UCSD-AML1 (cell line): Measurements from ENCODE around the gene IL17D.
"Not testable (repeated sequence)": the region's sequence is repeated elsewhere in the genome, so short reads cannot be mapped to it uniquely, and the experiment has no call there.

Experiments
- DNase-seq: peaks from one replicate; lab custom pipeline; 2025; ENCODE audit not compliant: unreplicated experiment; lab: John Stamatoyannopoulos, UW

The IL17D gene

DNA sequence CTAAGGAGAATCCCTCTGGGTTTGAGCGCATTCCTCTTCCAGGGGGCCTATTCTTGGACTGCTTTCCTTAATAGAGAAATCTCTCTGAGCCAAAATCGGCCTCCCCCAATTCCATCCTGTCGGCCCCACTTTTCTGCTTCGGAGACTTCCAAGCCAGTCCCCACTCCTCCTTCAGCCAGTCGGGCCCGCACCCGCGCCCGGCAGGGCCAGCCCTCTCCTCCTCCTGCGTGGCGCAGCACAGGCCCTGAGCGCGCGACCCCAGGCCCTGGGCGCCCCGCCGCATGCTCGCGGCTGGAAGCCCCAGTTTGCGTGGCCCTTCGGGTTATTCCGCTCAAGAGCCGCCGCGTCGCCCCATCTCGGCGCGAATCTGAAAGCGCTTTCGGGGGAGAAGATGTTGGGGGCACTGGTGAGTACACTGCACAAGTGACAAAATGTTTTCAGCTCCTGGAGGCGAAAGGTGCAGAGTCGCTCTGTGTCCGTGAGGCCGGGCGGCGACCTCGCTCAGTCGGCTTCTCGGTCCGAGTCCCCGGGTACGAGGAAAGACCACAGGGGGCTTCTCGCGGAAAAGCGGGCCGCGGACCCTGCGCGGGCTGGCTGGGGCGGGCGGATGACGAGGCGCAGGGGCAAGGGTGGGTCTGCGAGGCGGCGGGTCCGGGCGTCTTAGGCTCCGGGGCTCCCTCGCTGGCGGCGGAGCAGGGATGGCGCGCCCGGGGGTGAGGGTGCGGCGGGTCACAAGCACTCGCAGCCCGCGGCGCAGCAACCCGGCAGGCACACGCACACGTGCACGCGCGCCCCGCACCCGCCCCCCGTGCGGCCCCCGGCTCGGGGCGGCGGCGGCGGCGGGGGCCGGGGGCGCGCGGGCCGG is at the start of gene IL17D:
TSS of gene IL17D (plus strand) at position 785 of the 865 bp plus-strand sequence. CDS start 303 bp downstream, outside the sequence.
- DNase-seq, result peak; percentile 62

GRCh38 chr13:20654156-20654555 is 49.3 kb upstream of the IL17D start:
- DNase-seq, result no peak

DNA sequence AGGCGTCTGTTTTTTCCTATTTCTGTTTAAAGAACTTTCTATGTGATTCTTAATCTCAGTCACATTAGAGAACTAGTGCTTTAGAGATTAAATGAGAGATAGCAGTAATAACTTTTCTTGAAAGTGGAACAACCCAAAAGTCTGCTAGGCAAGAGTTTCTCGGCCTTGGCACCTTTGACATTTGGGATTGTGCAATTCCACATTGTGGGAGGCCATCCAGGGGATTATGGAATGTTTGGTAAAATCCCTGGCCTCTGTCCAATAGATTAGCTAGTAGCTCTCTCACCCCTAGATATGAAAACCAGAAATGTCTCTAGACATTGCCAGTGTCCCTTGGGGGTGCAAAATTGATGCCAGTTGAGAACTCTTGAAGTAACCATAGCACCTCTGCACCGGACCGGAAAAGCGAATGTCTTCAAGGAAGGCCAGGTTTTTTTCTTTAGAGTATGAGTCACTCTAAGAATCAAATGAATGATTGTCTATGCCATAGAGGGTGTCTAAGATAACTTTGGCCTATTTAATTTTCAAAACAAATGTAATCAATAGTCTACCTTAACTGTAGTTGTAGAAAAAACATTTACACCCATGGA is 45.0 kb upstream of the IL17D start:
- no peak for DNase-seq

- DNase-seq, result no peak
Measured at GRCh38 chr13:20664351-20664750, 39.1 kb upstream of the IL17D start.

- DNase-seq, result no peak
Measured at GRCh38 chr13:20666948-20667347, 36.6 kb upstream of the IL17D start.

DNA sequence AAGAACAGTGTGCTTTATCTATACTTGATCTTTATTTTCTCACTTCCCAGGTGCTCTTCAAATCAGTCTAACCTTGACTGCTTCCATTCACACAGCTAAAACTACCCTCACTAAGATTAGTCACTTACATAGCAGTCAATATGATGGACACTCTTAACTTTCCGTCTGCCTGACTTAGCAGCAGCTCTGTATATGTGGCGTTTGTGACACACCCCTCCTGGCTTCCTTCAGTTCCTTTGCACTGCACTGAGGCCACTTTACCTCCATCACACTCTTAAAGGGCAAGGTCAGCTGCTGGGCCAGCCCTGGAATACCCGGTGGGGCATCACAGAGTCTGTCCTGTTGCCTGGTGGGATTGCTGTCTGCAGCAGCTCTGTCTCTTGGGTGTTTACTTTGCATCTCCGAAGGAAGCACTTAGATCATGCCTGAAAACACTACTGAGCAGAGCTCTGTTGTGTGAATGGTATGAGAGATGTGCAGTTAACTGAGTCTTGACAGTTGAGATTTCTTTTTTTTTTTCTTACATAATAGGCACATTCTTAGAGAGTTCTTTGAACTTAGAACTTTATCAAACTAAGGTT is 35.6 kb upstream of the IL17D start:
- DNase-seq, result peak; percentile 43

- DNase-seq, result peak; percentile 21
Measured at GRCh38 chr13:20669162-20669561, 34.3 kb upstream of the IL17D start.

DNA sequence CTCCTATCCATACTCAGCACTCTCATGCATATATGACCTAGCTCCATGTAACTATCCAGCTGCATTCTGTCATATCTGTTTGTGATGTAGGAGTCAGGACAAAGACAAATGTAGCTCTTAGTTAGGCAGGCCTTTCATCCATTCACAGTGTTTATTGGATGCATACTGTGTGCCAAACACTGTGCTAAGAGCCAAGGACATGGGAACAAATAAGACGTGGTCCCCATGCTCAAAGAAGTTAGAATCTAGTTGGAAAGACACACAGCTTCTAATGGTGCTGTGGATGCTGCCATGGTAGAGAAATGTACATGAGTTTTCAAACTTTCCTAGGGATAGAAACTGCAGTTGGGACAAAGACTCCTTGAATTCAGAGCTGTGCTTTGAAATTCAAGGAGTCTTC is 31.7 kb upstream of the IL17D start:
- DNase-seq, result no peak

DNA sequence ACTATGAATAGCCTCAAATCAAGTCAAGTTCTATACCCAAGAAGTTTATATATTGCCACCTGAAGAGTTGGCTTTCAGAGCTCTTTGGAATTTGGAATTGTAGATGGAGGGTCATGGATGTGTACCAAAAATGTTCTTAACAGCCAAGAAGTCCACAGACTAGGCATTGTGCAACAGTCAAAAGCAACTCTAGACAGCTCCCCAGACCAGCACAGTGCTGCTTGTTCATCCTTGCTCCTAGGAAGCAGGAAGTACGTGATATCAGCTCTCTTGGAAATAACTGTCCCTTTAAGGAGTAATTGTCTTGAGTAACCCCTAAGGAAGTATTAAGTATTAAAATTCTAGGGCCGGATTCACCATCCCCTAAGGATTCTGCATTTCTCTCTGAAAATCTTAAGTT is 30.7 kb upstream of the IL17D start:
- no peak for DNase-seq

GRCh38 chr13:20673715-20674114 is 29.8 kb upstream of the IL17D start:
- DNase-seq, result no peak

DNA sequence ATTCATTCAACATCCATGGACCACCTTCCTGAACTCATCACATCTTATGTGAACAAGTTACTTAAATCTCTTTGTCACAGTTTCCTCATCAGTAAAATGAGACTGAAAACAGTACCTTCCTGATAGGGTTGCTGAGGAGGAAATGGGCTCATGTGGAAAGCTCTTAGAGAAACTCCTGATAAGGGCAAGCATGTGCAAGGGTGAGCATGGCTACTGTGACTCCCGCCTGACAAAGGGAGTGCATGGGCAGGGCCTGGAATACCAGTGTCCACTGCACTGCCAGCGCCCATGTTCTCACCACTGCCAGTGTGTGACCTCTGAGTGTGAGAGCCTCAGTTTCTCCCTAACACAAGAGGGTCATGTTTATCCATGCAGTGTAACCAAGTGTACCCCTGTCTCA is 27.3 kb upstream of the IL17D start:
- DNase-seq, result no peak

- DNase-seq, result not testable (repeated sequence)
Measured at GRCh38 chr13:20678606-20679005, 24.9 kb upstream of the IL17D start.

DNA sequence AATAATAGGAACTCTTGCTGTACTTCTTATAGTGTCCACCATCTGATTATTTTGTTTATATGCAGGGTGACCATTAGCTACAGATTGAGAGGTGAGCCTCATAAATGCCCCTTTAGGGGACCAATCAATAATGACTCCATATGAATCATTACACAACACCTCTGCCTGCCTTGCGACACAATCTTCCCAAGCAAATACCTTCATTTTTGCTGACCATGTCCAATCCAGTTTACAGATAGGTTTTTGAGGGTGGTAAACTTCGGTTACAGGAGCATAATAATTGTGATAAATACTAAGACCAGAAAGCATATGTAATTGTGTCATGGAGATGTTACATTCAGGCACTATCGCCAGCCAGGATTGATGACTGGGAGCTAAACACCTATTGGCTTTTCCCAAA is 23.6 kb upstream of the IL17D start:
- DNase-seq, result no peak

DNA sequence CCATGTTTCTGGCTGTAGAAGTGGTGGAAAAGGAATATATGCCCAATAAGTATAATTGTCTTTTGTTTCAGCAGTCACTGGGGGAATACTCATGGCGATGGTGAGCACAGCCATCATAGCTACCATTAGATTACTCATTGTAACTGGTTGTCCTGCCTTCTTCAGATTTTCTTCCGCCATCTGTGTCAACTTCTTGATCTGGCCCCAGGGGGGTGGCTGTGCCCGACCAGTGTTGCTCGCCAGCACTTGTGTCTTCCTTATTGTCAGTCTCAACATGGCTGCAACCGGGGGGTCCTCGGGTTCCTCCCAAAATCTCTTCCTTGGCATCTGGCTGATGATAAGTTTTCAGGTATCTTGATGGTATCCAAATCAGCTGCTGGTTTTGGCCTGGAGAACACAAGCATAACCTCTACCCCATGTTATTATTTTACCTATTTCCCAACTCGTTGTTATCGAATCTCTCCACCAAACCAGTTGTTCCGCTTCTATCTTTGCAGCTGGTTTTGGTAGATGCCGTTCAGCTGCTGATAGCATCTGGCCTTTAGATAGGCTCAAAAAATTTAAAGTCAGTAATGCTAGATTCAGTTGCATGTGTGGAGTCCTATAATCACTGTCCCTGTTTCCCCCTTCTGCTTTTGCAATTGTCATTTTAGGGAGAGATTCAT is 23.0 kb upstream of the IL17D start:
- DNase-seq, result no peak

- not testable (repeated sequence) for DNase-seq
Measured at GRCh38 chr13:20681481-20681880, 22.0 kb upstream of the IL17D start.

DNA sequence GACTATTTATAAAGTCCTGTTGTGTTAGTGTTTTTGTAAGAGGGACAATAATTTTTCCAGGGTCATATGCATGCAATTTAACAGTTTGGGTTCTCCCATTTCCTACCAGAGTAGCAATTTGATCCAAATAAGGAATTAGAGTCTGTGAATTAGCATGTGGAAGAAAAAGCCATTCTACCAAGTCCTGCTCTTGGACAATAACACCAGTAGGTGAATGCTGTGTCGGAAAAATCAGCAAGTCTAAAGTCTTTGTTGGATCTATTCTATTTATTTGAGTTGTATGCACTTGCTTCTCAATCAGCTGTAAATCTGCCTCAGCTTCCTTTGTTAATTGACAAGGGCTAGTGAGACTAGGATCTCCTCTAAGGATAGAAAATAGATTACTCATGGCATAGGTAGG is 21.4 kb upstream of the IL17D start:
- no peak for DNase-seq

DNA sequence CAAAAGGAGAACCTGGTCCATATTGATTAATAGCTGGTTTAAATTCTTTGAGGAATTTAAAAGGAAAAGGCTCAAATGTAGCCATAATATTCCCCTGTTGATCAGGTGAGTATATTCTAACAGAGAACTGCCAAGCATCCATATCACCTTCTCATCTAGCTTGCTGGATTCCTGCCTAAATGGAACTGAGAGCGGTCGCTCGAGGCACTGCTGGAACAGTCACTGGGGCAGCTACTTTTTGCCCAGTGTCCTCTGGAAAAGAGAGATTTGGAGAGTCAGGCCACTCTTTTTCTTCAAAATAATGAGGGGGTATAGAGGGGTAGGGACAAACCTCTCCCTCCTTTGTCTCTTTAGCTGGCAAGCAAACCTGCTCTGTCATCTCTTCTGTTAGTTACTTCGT is 19.5 kb upstream of the IL17D start:
- no peak for DNase-seq

DNA sequence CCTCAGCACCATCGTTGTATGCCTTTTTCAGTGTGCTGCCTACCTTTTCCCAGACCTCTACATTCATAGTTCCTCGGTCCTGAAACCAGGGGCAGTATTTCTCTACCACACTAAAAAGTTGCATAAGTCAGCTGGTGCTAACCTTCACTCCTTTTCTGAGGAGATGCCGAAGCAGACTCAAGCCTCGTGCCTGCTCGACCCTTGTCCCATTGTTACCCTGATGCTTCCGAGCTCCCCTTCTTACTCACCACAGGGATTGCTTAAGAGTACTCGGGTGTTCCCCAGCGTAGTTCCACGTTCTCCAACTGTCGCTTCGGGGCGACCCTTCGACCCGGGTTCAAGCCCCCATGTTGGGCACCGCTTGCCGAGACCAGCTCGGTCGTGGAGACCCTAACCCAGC is 19.0 kb upstream of the IL17D start:
- no peak for DNase-seq

- DNase-seq, result no peak
Measured at GRCh38 chr13:20685092-20685491, 18.4 kb upstream of the IL17D start.

DNA sequence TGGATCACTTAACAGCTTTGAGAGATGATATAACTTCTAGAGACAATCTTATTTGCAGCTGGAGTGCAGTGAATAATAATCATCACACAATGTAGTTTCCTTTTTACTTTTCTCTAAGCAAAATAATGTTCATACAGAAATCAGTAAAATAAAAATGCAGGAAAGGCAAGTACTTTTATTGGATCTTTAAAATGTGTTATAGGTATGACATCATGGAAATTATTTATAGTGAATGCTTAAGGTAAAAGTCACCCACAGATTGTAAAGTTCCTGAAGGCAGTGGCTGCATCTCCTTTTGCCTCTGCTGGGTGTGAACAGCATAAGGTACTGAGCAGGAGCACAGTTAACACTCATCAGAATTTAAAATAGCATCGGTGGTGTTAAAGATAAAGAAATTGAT is 17.3 kb upstream of the IL17D start:
- DNase-seq, result no peak

- DNase-seq, result no peak
Measured at GRCh38 chr13:20686863-20687579, 16.5 kb upstream of the IL17D start.
